Esophagus muscularis mucosa (tissue), 3 donors: ENCODE measurements around the gene RUNX1.

Experiments used
- CTCF ChIP-seq, 3 experiments: fragments of 200-600 bp in 2 of 3; fragments of 450-650 bp in 1 of 3; sonication (generic) in 2 of 3; IDR thresholded peaks; one replicate each; pipeline ENCODE4 v1.5.1; 2017 to 2019; ENCODE audit warnings: antibody characterized with exemption in 3 of 3, mild to moderate bottlenecking in 2 of 3, moderate library complexity in 1 of 3
- POLR2A ChIP-seq: fragments of 450-650 bp; IDR thresholded peaks from one replicate; pipeline ENCODE4 v1.6.1; 2017; ENCODE audit warnings: antibody characterized with exemption, moderate library complexity, mild to moderate bottlenecking, low read depth

GRCh38 chr21:34983680-34984086 lies 65.4 kb downstream of the RUNX1 start:
- TF ChIP-seq CTCF (IDR thresholded peaks at IDR 0.05) = no peak
- no peak for TF ChIP-seq POLR2A
